22Rv1 (cell line): ENCODE data around the gene VASP.

ENCODE experiments used
- ZFX ChIP-seq: fragments of 450-650 bp; IDR thresholded peaks from 2 replicates; pipeline ENCODE4 v1.6.1; 2017; ENCODE audit warnings: antibody characterized with exemption, borderline replicate concordance
- TF ChIP-seq, protein P1 (sequence below): fragments of 450-650 bp; IDR thresholded peaks from 2 replicates; pipeline ENCODE4 v1.5.1; 2017; ENCODE audit warnings: mild to moderate bottlenecking

DNA sequence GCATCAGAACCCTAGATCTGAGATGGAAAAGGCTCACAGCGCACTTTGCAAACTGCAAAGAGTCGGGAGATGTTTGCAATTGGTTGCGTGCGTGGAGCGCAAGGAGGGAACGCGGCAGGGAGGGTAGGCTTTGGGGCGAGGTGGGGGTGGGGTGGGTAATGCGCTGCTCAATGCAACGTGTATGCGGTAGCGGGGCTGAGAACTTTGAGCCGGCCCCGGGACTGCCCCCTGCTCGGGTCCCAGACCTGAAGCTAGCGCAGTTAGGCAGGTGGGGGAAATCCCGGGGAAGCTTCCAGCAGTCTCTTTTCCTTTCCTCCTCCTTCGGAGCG, 38.5 kb upstream of the VASP start:
- TF ChIP-seq, protein P1, sequence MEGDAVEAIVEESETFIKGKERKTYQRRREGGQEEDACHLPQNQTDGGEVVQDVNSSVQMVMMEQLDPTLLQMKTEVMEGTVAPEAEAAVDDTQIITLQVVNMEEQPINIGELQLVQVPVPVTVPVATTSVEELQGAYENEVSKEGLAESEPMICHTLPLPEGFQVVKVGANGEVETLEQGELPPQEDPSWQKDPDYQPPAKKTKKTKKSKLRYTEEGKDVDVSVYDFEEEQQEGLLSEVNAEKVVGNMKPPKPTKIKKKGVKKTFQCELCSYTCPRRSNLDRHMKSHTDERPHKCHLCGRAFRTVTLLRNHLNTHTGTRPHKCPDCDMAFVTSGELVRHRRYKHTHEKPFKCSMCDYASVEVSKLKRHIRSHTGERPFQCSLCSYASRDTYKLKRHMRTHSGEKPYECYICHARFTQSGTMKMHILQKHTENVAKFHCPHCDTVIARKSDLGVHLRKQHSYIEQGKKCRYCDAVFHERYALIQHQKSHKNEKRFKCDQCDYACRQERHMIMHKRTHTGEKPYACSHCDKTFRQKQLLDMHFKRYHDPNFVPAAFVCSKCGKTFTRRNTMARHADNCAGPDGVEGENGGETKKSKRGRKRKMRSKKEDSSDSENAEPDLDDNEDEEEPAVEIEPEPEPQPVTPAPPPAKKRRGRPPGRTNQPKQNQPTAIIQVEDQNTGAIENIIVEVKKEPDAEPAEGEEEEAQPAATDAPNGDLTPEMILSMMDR: no peak
- TF ChIP-seq ZFX: no peak
